SK-N-SH treated with all-trans-retinoic acid at 6 μM for 48 hours (cell line): ENCODE results near the gene LTK.

ENCODE experiments used
- ATAC-seq: fragments of 200-7000 bp; cut with Tn5 transposase; 3 replicates; pipeline ENCODE4 v1.9.1; 2020; ENCODE audit warnings: mild to moderate bottlenecking, moderate library complexity
- ARNTL ChIP-seq: fragments of 450-650 bp; formaldehyde crosslinking; IDR thresholded peaks from 2 replicates; pipeline ENCODE4 v1.5.0; 2020; ENCODE audit warnings: low read depth, mild to moderate bottlenecking, moderate library complexity, borderline replicate concordance
- BACH2 ChIP-seq: fragments of 250-450 bp; sonication (Bioruptor Pico); IDR thresholded peaks from 2 replicates; pipeline ENCODE4 v1.9.0; 2021; ENCODE audit warnings: mild to moderate bottlenecking, borderline replicate concordance
- CREB5 ChIP-seq: fragments of 250-450 bp; sonication (Bioruptor Pico); IDR thresholded peaks from 2 replicates; pipeline ENCODE4 v1.5.1; 2020; ENCODE audit warnings: low read depth, mild to moderate bottlenecking, moderate library complexity
- CSDC2 ChIP-seq: fragments of 250-450 bp; sonication (Bioruptor Pico); IDR thresholded peaks from 2 replicates; pipeline ENCODE4 v1.5.0; 2020; ENCODE audit warnings: mild to moderate bottlenecking, moderate library complexity
- CSRNP3 ChIP-seq: fragments of 250-450 bp; sonication (Bioruptor Pico); IDR thresholded peaks from 2 replicates; pipeline ENCODE4 v1.5.1; 2021; ENCODE audit warnings: mild to moderate bottlenecking, moderate library complexity
- ESRRG ChIP-seq: fragments of 250-450 bp; sonication (Bioruptor Pico); IDR thresholded peaks from 2 replicates; pipeline ENCODE4 v1.6.1; 2021; ENCODE audit warnings: mild to moderate bottlenecking
- GLIS3 ChIP-seq: fragments of 250-450 bp; sonication (Bioruptor Pico); IDR thresholded peaks from 2 replicates; pipeline ENCODE4 v1.5.0; 2020; ENCODE audit warnings: mild to moderate bottlenecking, moderate library complexity
- OSR1 ChIP-seq: fragments of 250-450 bp; sonication (Bioruptor Pico); IDR thresholded peaks from 2 replicates; pipeline ENCODE4 v1.8.0; 2022; ENCODE audit warnings: moderate library complexity, mild to moderate bottlenecking, inconsistent platforms
- PATZ1 ChIP-seq: fragments of 250-450 bp; sonication (Bioruptor Pico); IDR thresholded peaks from 2 replicates; pipeline ENCODE4 v1.8.0; 2020; ENCODE audit warnings: mild to moderate bottlenecking, moderate library complexity, borderline replicate concordance
- POU6F1 ChIP-seq: fragments of 250-450 bp; sonication (Bioruptor Pico); IDR thresholded peaks from 2 replicates; pipeline ENCODE4 v1.8.0; 2021; ENCODE audit warnings: low read depth, mild to moderate bottlenecking, moderate library complexity, borderline replicate concordance
- PPARA ChIP-seq: fragments of 250-450 bp; sonication (Bioruptor Pico); IDR thresholded peaks from 2 replicates; pipeline ENCODE4 v1.5.0; 2020; ENCODE audit warnings: mild to moderate bottlenecking, borderline replicate concordance
- RARB ChIP-seq: fragments of 250-450 bp; sonication (Bioruptor Pico); IDR thresholded peaks from 2 replicates; pipeline ENCODE4 v1.8.0; 2021; ENCODE audit warnings: mild to moderate bottlenecking, moderate library complexity
- SNAI2 ChIP-seq: fragments of 250-450 bp; sonication (Bioruptor Pico); IDR thresholded peaks from 2 replicates; pipeline ENCODE4 v1.5.0; 2020; ENCODE audit warnings: mild to moderate bottlenecking, moderate library complexity
- TOX ChIP-seq: fragments of 250-450 bp; sonication (Bioruptor Pico); IDR thresholded peaks from 2 replicates; pipeline ENCODE4 v1.8.0; 2021; ENCODE audit warnings: mild to moderate bottlenecking, moderate library complexity, borderline replicate concordance
- TSHZ2 ChIP-seq: fragments of 250-450 bp; sonication (Bioruptor Pico); IDR thresholded peaks from 2 replicates; pipeline ENCODE4 v1.5.0; 2020; ENCODE audit warnings: mild to moderate bottlenecking, moderate library complexity
- ZC3H10 ChIP-seq: fragments of 250-450 bp; sonication (Bioruptor Pico); IDR thresholded peaks from 2 replicates; pipeline ENCODE4 v1.5.1; 2021; ENCODE audit warnings: mild to moderate bottlenecking, moderate library complexity
- ZFP3 ChIP-seq: fragments of 250-450 bp; sonication (Bioruptor Pico); IDR thresholded peaks from 2 replicates; pipeline ENCODE4 v1.5.0; 2020; ENCODE audit warnings: mild to moderate bottlenecking, moderate library complexity
- ZFP30 ChIP-seq: fragments of 450-650 bp; formaldehyde crosslinking; IDR thresholded peaks from 2 replicates; pipeline ENCODE4 v1.5.0; 2022; ENCODE audit warnings: mild to moderate bottlenecking, moderate library complexity
- ZNF565 ChIP-seq: fragments of 450-650 bp; formaldehyde crosslinking; conservative IDR thresholded peaks from 2 replicates; pipeline ENCODE4 v1.5.0; 2020; ENCODE audit warnings: low read depth, mild to moderate bottlenecking, moderate library complexity
- ZNF70 ChIP-seq: fragments of 450-650 bp; formaldehyde crosslinking; IDR thresholded peaks from 2 replicates; pipeline ENCODE4 v1.5.0; 2020; ENCODE audit warnings: mild to moderate bottlenecking, moderate library complexity
- ZNF8 ChIP-seq: fragments of 450-650 bp; formaldehyde crosslinking; IDR thresholded peaks from 2 replicates; pipeline ENCODE4 v1.5.0; 2020; ENCODE audit warnings: mild to moderate bottlenecking, moderate library complexity

The LTK gene

GRCh38 chr15:41487381-41487780 is 26.2 kb downstream of the LTK start:
- TF ChIP-seq CSDC2 (CRISPR knock-in tag) (no peak), ZFP3 (CRISPR knock-in tag) (no peak), ZNF565 (CRISPR knock-in tag) (no peak), ZC3H10 (no peak), PPARA (no peak), ZNF70 (no peak), SNAI2 (CRISPR knock-in tag) (no peak), ZFP30 (CRISPR knock-in tag) (no peak)
- ATAC-seq: no peak

GRCh38 chr15:41486286-41486685 is 27.3 kb downstream of the LTK start:
- ATAC-seq: no peak
- TF ChIP-seq CREB5 (CRISPR knock-in tag) (no peak), ZNF8 (CRISPR knock-in tag) (no peak), ZFP30 (CRISPR knock-in tag) (no peak)

GRCh38 chr15:41484937-41485625 is 28.5 kb downstream of the LTK start:
- ATAC-seq: no peak

GRCh38 chr15:41483519-41483918 is 30.1 kb downstream of the LTK start:
- no peak for TF ChIP-seq BACH2 (CRISPR knock-in tag)
- TF ChIP-seq OSR1 (CRISPR knock-in tag): no peak
- no peak for TF ChIP-seq ZC3H10
- no peak for TF ChIP-seq GLIS3 (CRISPR knock-in tag)
- no peak for TF ChIP-seq CSDC2 (CRISPR knock-in tag)
- TF ChIP-seq ZNF565 (CRISPR knock-in tag): no peak
- TF ChIP-seq RARB (CRISPR knock-in tag): no peak
- TF ChIP-seq CREB5 (CRISPR knock-in tag): no peak
- TF ChIP-seq ARNTL (CRISPR knock-in tag): no peak
- no peak for ATAC-seq

More at GRCh38 chr15:41484937-41485625, 28.5 kb downstream of the LTK start:
- TF ChIP-seq SNAI2 (CRISPR knock-in tag): no peak
- no peak for TF ChIP-seq ESRRG
- no peak for TF ChIP-seq ZFP30 (CRISPR knock-in tag)
- TF ChIP-seq ZC3H10: no peak
- no peak for TF ChIP-seq ARNTL (CRISPR knock-in tag)
- no peak for TF ChIP-seq RARB (CRISPR knock-in tag)
- no peak for TF ChIP-seq ZFP3 (CRISPR knock-in tag)
- no peak for TF ChIP-seq OSR1 (CRISPR knock-in tag)
- TF ChIP-seq TOX (CRISPR knock-in tag): no peak
- no peak for TF ChIP-seq PATZ1 (CRISPR knock-in tag)
- no peak for TF ChIP-seq CREB5 (CRISPR knock-in tag)
- no peak for TF ChIP-seq ZNF70
- TF ChIP-seq ZNF565 (CRISPR knock-in tag): no peak
- no peak for TF ChIP-seq PPARA

GRCh38 chr15:41483115-41483514 is 30.5 kb downstream of the LTK start:
- ATAC-seq: no peak
- TF ChIP-seq ZNF8 (CRISPR knock-in tag) (no peak), CSRNP3 (CRISPR knock-in tag) (no peak), ZC3H10 (no peak), POU6F1 (no peak), OSR1 (CRISPR knock-in tag) (no peak), ZFP3 (CRISPR knock-in tag) (no peak), ZFP30 (CRISPR knock-in tag) (no peak), TSHZ2 (CRISPR knock-in tag) (no peak), BACH2 (CRISPR knock-in tag) (no peak), TOX (CRISPR knock-in tag) (no peak), ZNF70 (no peak)
